Tibial artery (tissue), 4 donors: ENCODE data around the gene BRWD1.

Experiments used
- DNase-seq, 2 donors: peaks; one replicate each; pipeline ENCODE4 v3.0.0-alpha.2; 2019
- H3K27ac ChIP-seq, 2 donors: fragments of 200-600 bp; sonication (generic) in 1 of 2; 1 replicate in 1 of 2; 2 replicates in 1 of 2; pipeline ENCODE4 v1.5.1; 2018 to 2019; ENCODE audit warnings: mild to moderate bottlenecking in 1 of 2
- H3K27me3 ChIP-seq, 2 donors: fragments of 200-600 bp; sonication (generic) in 1 of 2; one replicate each; pipeline versions ENCODE4 v1.5.1 to v1.6.0; 2016 to 2019
- H3K36me3 ChIP-seq, 3 donors: fragments of 200-600 bp; sonication (generic) in 2 of 3; one replicate each; pipeline ENCODE4 v1.5.1; 2016 to 2019; ENCODE audit warnings: mild to moderate bottlenecking in 2 of 3
- H3K4me1 ChIP-seq, 4 donors: fragments of 200-600 bp; sonication (generic) in 2 of 4; 1 replicate in 3 of 4; 2 replicates in 1 of 4; pipeline ENCODE4 v1.5.1; 2016 to 2019
- H3K4me3 ChIP-seq, 2 donors: fragments of 200-600 bp; sonication (generic) in 1 of 2; 1 replicate in 1 of 2; 2 replicates in 1 of 2; pipeline ENCODE4 v1.5.1; 2018 to 2019; ENCODE audit warnings: mild to moderate bottlenecking in 2 of 2
- H3K9me3 ChIP-seq, 3 donors: fragments of 200-600 bp; sonication (generic) in 1 of 3; one replicate each; pipeline ENCODE4 v1.5.1; 2016 to 2019
- CTCF ChIP-seq, 2 experiments: fragments of 200-600 bp in 1 of 2; fragments of 450-650 bp in 1 of 2; IDR thresholded peaks; one replicate each; pipeline ENCODE4 v1.5.1; 2017 to 2019; ENCODE audit warnings: antibody characterized with exemption in 2 of 2, mild to moderate bottlenecking in 1 of 2, moderate library complexity in 1 of 2
- intact Hi-C: fragments of 100-400 bp; cut with DNase I; formaldehyde crosslinking; loops from one replicate; pipeline ENCODE4 v1.15.0; 2023; ENCODE audit warnings: low total_unique reads

Gene BRWD1

GRCh38 chr21:39196310-39196709, 117.1 kb downstream of the BRWD1 start:
- TF ChIP-seq CTCF (IDR thresholded peaks at IDR 0.05), result no peak
- no peak overlapping the region for H3K27ac ChIP-seq
- intact Hi-C loops, result no loop called here
- H3K9me3 ChIP-seq, result no peaks in the 10 kb centered on the region
- no peaks in the 10 kb centered on the region for H3K27me3 ChIP-seq
- no peak overlapping the region for H3K4me3 ChIP-seq
- H3K4me1 ChIP-seq, result no peaks in the 10 kb centered on the region
- peaks cover 50 to 78% (median 53%) of the 10 kb centered on the region in 3 donors for H3K36me3 ChIP-seq
- DNase-seq, result no peak

- no peak overlapping the region for H3K4me3 ChIP-seq
- no peak for TF ChIP-seq CTCF (IDR thresholded peaks at IDR 0.05)
- H3K27ac ChIP-seq, result no peak overlapping the region
- H3K9me3 ChIP-seq, result no peaks in the 10 kb centered on the region
- no peaks in the 10 kb centered on the region for H3K27me3 ChIP-seq
- no peak for DNase-seq
- H3K36me3 ChIP-seq, result peaks cover 24 to 48% (median 27%) of the 10 kb centered on the region in 3 donors
- H3K4me1 ChIP-seq, result peaks cover 0 to 19% (median 0%) of the 10 kb centered on the region in 4 donors
- intact Hi-C loops, result no loop called here
Observed at GRCh38 chr21:39193380-39193779, 120.1 kb downstream of the BRWD1 start.

- TF ChIP-seq CTCF (IDR thresholded peaks at IDR 0.05), result no peak
- intact Hi-C loops, result loop anchor here (10.0 kb wide), 1 partner anchor 195 kb away; a partner anchor contains a TSS
- no peak overlapping the region for H3K4me3 ChIP-seq
- peaks cover 0 to 15% (median 0%) of the 10 kb centered on the region in 3 donors for H3K36me3 ChIP-seq
- no peaks in the 10 kb centered on the region for H3K27me3 ChIP-seq
- H3K27ac ChIP-seq, result no peak overlapping the region
- no peak for DNase-seq
- peaks cover 0 to 19% (median 0%) of the 10 kb centered on the region in 4 donors for H3K4me1 ChIP-seq
- no peaks in the 10 kb centered on the region for H3K9me3 ChIP-seq
Observed at GRCh38 chr21:39189857-39190604, 123.4 kb downstream of the BRWD1 start.

- intact Hi-C loops, result loop anchor here (10.0 kb wide), 1 partner anchor 196 kb away; a partner anchor contains a TSS
- TF ChIP-seq CTCF (IDR thresholded peaks at IDR 0.05), result no peak
- Histone ChIP-seq H3K4me1 (peaks cover 0 to 26% (median 0%) of the 10 kb centered on the region in 4 donors), H3K27ac (no peak overlapping the region), H3K27me3 (no peaks in the 10 kb centered on the region), H3K4me3 (no peak overlapping the region), H3K9me3 (no peaks in the 10 kb centered on the region), H3K36me3 (peaks cover 0 to under 1% (median 0%) of the 10 kb centered on the region in 3 donors)
- DNase-seq, result no peak
Observed at GRCh38 chr21:39188521-39189139, 124.8 kb downstream of the BRWD1 start.

- Histone ChIP-seq H3K9me3 (no peaks in the 10 kb centered on the region), H3K4me1 (peaks cover 0 to 31% (median 2%) of the 10 kb centered on the region in 4 donors), H3K4me3 (no peak overlapping the region), H3K27ac (no peak overlapping the region), H3K36me3 (no peaks in the 10 kb centered on the region), H3K27me3 (no peaks in the 10 kb centered on the region)
- intact Hi-C loops, result loop anchor here (10.0 kb wide), 1 partner anchor 198 kb away; a partner anchor contains a TSS
- DNase-seq, result no peak
- no peak for TF ChIP-seq CTCF (IDR thresholded peaks at IDR 0.05)
Observed at GRCh38 chr21:39187141-39187540, 126.3 kb downstream of the BRWD1 start.
